Amniotic epithelial cell (primary cell): Measurements from ENCODE around the gene PCK2.

Experiments used
- DNase-seq: peaks from one replicate; pipeline ENCODE4 v3.0.0-alpha.2; 2010; ENCODE audit warnings: low read depth

The PCK2 gene

GRCh38 chr14:24060984-24061913 is 32.9 kb upstream of the PCK2 start:
- DNase-seq, result no peak

- DNase-seq, result no peak
Measured at GRCh38 chr14:24062216-24062980, 31.7 kb upstream of the PCK2 start.

GRCh38 chr14:24063263-24063836 is 30.8 kb upstream of the PCK2 start:
- no peak for DNase-seq

DNA sequence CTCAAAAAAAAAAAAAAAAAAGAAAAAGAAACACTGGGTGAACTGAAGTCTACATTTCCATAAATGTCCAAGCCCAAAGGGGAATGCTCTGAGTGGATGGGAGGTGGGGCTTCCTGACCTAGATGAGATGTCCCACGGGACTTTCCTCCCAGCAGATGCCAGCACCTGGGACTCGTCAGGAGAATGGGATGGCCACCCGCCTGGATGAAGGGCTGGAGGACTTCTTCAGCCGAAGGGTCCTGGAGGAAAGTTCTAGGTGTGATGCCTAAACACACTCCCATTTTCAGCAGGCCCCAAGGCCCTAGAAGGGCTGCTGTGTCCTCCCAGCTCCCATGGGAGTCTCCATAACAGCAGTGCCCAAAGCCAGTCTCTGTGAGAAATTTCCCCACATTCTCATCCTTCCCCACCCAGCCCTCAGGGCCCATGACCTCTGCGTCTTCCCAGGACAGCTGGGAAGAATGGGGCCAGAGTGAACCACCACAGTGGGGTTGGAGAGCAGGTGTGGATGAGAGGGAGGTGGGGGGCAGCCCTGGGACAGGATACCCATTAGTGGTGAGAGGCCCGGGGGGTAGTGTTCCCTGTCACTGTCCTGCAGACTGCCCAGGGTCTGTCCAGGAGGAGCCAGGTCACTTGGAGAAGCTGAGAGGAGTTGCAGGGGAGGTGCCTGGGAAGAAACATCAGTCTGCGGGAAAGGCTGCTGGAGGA is 29.9 kb upstream of the PCK2 start:
- no peak for DNase-seq

- no peak for DNase-seq
Measured at GRCh38 chr14:24064856-24065255, 29.3 kb upstream of the PCK2 start.

- DNase-seq, result no peak
Measured at GRCh38 chr14:24065408-24065807, 28.7 kb upstream of the PCK2 start.

GRCh38 chr14:24066496-24067132 is 27.5 kb upstream of the PCK2 start:
- no peak for DNase-seq

- no peak for DNase-seq
Measured at GRCh38 chr14:24067133-24068082, 26.7 kb upstream of the PCK2 start.

DNA sequence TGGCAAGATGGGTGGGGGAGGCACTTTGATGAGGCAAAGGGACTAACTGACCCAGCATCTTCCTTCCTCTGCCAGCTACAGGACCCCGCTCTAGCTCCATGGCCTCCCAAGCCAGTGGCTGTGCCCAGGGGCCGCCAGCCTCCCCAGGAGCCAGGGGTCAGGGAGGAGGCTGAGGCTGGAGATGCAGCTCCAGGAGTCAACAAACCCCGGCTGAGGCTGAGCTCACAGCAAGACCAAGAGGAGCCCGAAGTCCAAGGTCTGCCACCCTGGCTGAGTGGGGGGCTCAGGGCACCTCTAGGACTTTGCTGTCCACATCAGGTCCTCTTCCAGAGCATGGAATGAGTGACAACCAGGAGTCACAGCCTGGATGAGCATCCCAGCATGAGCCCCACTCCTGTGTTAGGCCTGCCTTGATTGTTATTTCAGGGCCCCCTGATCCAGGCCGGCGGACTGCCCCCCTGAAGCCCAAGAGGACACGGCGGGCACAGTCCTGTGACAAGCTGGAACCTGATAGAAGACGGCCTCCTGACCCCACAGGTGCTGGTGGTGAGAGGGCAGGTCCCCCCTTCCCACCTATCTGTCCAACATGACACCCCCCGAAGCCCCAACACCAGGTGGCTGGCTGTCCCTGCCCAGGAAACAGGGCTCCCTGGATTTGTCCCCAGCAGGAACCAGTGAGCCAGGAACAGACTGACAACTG is 25.2 kb upstream of the PCK2 start:
- DNase-seq, result no peak

DNA sequence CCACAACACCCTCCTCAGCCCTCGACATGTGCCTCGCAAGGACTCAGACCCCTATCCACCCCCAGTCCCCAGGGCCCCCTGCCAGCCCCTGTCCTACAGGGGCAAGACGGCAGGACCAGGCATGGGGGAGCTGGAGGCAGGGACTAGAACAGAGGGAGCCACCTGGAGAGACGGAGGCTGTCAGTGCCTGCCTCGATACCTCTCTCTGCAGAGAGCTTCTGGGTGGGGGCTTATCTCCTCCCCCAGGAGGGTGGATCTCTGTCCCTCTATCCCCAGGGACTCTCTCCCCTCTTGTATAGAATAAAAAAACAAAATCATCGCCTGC is 24.7 kb upstream of the PCK2 start:
- DNase-seq, result no peak

DNA sequence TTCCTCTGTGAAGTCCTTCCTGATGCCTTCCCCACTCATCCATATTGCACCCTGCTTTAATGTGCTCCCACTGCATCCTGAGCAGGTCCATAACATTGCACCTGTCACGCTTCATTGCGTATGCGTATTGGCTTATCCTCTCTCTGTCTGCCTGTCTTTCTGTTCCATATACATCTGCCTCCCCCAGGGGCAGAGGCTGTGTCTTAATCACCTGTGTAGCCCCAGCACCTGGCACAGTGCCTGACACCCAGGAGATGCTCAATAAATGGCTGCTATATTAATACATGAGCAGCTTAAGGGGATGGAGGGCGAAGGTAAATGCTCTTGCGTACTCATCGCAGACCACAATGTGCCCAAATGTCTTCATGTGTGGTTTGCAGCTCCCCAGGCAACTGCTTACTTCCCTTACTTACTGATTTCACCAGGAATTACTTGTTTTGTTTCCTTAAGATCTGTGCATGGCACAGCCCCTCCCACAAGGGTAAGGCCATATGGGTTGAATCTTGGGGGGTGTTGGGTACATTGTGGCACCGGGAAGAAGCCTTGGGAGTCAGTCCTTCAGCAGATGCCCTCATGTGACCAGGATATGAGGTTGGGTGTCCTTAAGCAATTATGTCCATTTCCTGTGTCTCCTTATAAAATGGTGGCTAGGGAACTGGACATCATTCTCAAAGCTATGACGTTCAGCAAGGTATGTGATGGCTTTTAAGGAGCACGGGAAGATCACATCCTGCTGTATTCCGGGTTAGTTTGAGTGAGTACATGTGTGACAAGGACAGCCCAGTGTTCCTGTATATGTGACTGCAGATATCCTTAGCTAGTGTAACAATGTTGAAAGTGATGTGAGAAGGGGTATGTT is 23.6 kb upstream of the PCK2 start:
- DNase-seq, result no peak

GRCh38 chr14:24071144-24071697 is 22.9 kb upstream of the PCK2 start, which contains the start of gene CPNE6:
Gene CPNE6 (plus strand): TSS chr14:24071562. CDS start chr14:24072937, 1,375 bp downstream.
- no peak for DNase-seq

- no peak for DNase-seq
Measured at GRCh38 chr14:24071836-24072430, 22.2 kb upstream of the PCK2 start.

DNA sequence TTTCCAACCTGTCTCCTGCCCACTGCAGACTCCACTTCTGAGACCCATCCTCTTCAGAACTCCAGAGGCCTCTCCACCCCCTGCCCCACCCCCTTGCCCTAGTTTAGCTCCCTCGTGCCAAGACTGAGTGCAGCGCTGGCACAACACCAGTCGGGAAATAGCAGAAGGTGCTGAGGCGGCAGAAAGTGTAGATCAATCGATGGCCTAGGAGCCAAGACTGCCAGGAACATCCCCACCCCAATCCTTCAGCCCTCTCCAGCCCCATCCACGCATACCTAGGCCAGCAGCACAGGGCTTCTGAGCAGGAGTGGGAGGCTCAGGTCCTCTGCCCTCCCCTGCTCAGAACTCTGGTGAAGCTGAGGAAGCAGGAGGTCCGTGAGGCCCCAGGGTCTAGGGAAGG is 21.7 kb upstream of the PCK2 start:
- DNase-seq, result no peak

DNA sequence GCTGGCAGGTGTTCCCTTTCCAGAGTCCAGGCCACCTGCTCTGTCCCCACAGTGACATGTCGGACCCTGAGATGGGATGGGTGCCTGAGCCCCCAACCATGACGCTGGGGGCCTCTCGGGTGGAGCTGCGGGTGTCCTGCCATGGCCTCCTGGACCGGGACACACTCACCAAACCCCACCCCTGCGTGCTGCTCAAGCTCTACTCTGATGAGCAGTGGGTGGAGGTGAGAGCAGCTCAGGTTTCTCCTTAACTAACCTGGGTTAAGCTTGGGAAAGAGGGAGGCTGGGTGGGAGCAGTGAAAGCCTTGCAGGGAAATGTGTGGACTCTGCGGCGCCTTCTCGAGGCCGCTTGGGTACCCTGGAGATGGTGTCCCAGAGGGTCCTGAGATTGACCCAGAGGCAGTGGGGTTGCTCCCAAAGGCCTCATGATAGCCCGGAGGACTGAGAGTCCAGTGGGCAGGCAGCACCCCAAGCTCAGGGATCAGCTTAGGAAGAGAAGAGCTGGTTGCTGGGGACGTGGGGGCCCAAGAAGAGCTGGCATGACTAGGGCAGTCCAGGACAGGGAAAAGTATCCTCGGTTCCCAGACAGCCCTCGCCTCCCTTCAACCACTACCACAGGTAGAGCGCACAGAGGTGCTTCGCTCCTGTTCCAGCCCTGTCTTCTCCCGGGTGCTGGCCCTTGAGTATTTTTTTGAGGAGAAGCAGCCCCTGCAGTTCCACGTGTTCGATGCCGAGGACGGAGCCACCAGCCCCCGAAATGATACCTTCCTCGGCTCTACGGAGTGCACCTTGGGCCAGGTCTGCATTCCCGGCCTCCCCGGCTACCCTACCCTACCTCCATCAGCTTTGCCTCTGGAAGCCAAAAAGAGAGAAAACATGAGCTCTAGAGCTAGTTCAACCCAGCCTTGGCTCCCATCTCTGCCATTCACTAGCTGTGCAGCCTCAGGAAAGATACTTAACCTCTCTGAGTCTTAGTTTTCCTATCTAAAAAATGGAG is 20.9 kb upstream of the PCK2 start:
- DNase-seq, result no peak

DNA sequence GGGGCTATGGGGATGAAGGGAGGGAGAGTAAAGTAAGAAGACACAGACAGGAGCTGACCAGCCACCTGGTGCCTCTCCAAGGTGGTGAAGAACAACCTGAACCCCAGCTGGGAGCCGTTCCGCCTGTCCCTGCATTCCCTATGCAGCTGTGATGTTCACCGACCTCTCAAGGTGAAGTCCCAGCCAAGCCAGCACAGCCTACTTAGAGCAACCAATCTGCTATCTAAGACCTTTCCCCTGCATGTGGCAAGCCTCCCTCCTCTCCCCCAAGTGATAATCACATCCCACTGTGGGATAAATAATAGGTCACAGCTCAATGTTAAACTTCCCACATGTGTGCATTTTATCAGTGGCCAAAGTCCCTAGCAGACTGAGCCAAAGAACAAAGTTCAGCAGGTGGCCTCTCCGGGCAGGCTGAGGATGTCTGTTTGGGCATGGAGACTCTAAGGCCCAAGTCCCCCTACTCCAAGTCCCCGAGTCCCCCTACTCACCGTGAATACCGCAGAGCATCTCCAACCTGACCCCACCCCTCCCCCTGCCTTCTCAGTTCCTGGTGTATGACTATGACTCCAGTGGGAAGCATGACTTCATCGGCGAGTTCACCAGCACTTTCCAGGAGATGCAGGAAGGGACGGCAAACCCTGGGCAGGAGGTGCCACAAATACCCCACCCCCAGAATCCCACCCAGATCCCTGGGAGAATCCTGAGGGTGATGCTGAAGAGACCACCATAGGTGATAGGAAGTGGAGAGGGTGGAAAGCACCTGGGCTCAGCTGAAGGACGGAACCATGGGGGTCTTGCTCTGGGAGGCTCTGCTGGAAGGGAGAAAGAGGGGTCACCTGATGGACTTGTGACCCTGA is 19.3 kb upstream of the PCK2 start:
- DNase-seq, result no peak
